ENCODE results near the gene FRYL. TPM values are rescaled to one million over a fixed set of nuclear protein-coding genes. Genes with fewer than 3 reads are reported as not detected.

FRYL gene
- total and polyA plus RNA-seq, 3 experiments from 2014 or later, result 34.9 to 70.3 (median 69.3) TPM

- Mint-ChIP-seq H3K27ac (no peak overlapping the region), H3K9me3 (no peaks in the 10 kb centered on the region), H3K27me3 (peaks cover 12 to 13% of the 10 kb centered on the region in 2 donors), H3K4me3 (no peak overlapping the region), H3K36me3 (peaks cover 0 to under 1% (median 0%) of the 10 kb centered on the region in 3 donors), H3K4me1 (no peaks in the 10 kb centered on the region)
- ChIA-PET CTCF (interaction anchor here (0.8 kb wide), 1 partner anchor 165 kb away, joined by 7 read pairs; no protein-coding TSS in a partner anchor), POLR2A (no interaction called here)
- Histone ChIP-seq H3K4me3 (ENCODE audit: low read length) (no peak overlapping the region), H3K4me1 (ENCODE audit: insufficient read depth, low read length) (no peaks in the 10 kb centered on the region), H3K27ac (ENCODE audit: low read depth, low read length) (no peak overlapping the region), H3K27me3 (ENCODE audit: insufficient read depth, low read length, poor library complexity, severe bottlenecking) (no peaks in the 10 kb centered on the region), H3K36me3 (ENCODE audit: insufficient read depth, low read length) (no peaks in the 10 kb centered on the region), H3K9me3 (ENCODE audit: low read length) (no peaks in the 10 kb centered on the region)
- DNase-seq, result no peak
These were observed 304.3 kb downstream of the FRYL start for GRCh38 chr4:48475770-48476169.

- no peaks in the 10 kb centered on the region for H3K4me1 ChIP-seq (ENCODE audit: insufficient read depth, low read length)
- no peak overlapping the region for H3K27ac Mint-ChIP-seq
- H3K9me3 ChIP-seq (ENCODE audit: low read length), result no peaks in the 10 kb centered on the region
- H3K27me3 Mint-ChIP-seq, result peaks cover 12 to 19% of the 10 kb centered on the region in 2 donors
- POLR2A ChIA-PET, result no interaction called here
- H3K4me3 Mint-ChIP-seq, result no peak overlapping the region
- no peak for DNase-seq
- no peak overlapping the region for H3K27ac ChIP-seq (ENCODE audit: low read depth, low read length)
- no peaks in the 10 kb centered on the region for H3K4me1 Mint-ChIP-seq
- H3K36me3 ChIP-seq (ENCODE audit: insufficient read depth, low read length), result no peaks in the 10 kb centered on the region
- H3K9me3 Mint-ChIP-seq, result no peaks in the 10 kb centered on the region
- H3K27me3 ChIP-seq (ENCODE audit: insufficient read depth, low read length, poor library complexity, severe bottlenecking), result no peaks in the 10 kb centered on the region
- no peaks in the 10 kb centered on the region for H3K36me3 Mint-ChIP-seq
- CTCF ChIA-PET, result no interaction called here
- H3K4me3 ChIP-seq (ENCODE audit: low read length), result no peak overlapping the region
These were observed 307.3 kb downstream of the FRYL start for GRCh38 chr4:48472794-48473193.

- Histone ChIP-seq H3K27ac (ENCODE audit: low read depth, low read length) (no peak overlapping the region), H3K27me3 (ENCODE audit: insufficient read depth, low read length, poor library complexity, severe bottlenecking) (no peaks in the 10 kb centered on the region), H3K4me1 (ENCODE audit: insufficient read depth, low read length) (no peaks in the 10 kb centered on the region), H3K9me3 (ENCODE audit: low read length) (no peaks in the 10 kb centered on the region), H3K4me3 (ENCODE audit: low read length) (no peak overlapping the region), H3K36me3 (ENCODE audit: insufficient read depth, low read length) (no peaks in the 10 kb centered on the region)
- CTCF ChIA-PET, result no interaction called here
- POLR2A ChIA-PET, result no interaction called here
- H3K9me3 Mint-ChIP-seq, result no peaks in the 10 kb centered on the region
- peaks cover 9 to 19% of the 10 kb centered on the region in 2 donors for H3K27me3 Mint-ChIP-seq
- H3K4me3 Mint-ChIP-seq, result no peak overlapping the region
- DNase-seq, result no peak
- H3K36me3 Mint-ChIP-seq, result no peaks in the 10 kb centered on the region
- no peak overlapping the region for H3K27ac Mint-ChIP-seq
- H3K4me1 Mint-ChIP-seq, result no peaks in the 10 kb centered on the region
These were observed 309.5 kb downstream of the FRYL start for GRCh38 chr4:48470570-48470969.

GRCh38 chr4:48470137-48470536 is 309.9 kb downstream of the FRYL start:
- no peak for DNase-seq
- POLR2A ChIA-PET, result no interaction called here
- Histone ChIP-seq H3K36me3 (ENCODE audit: insufficient read depth, low read length) (no peaks in the 10 kb centered on the region), H3K27me3 (ENCODE audit: insufficient read depth, low read length, poor library complexity, severe bottlenecking) (no peaks in the 10 kb centered on the region), H3K4me3 (ENCODE audit: low read length) (no peak overlapping the region), H3K9me3 (ENCODE audit: low read length) (no peaks in the 10 kb centered on the region), H3K4me1 (ENCODE audit: insufficient read depth, low read length) (no peaks in the 10 kb centered on the region), H3K27ac (ENCODE audit: low read depth, low read length) (no peak overlapping the region)
- Mint-ChIP-seq H3K36me3 (no peaks in the 10 kb centered on the region), H3K4me3 (no peak overlapping the region), H3K27me3 (peaks cover 9 to 19% of the 10 kb centered on the region in 2 donors), H3K9me3 (no peaks in the 10 kb centered on the region), H3K27ac (no peak overlapping the region), H3K4me1 (no peaks in the 10 kb centered on the region)
- CTCF ChIA-PET, result no interaction called here

DNA sequence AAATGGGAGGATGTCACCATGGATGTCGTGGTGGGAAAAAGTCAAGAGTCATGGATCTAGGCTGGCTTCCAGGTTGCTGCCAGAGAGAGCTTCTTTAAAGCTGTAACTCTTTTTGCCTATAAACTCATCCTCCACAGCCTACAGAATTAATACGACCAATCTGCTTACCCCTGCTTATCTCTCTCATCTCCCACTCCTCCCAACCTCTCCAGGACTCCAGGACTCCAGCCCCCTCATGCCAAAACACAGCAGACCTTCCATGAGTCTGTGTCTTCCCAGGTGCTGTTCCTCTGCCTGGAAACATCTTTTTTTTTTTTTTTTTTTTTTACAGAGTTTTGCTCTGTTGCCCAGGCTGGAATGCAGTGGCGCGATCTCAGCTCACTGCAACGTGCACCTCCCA is 312.2 kb downstream of the FRYL start:
- H3K27me3 Mint-ChIP-seq, result peaks cover 11 to 17% of the 10 kb centered on the region in 2 donors
- no peaks in the 10 kb centered on the region for H3K9me3 ChIP-seq (ENCODE audit: low read length)
- peaks cover 0 to 5% (median 0%) of the 10 kb centered on the region in 3 donors for H3K36me3 Mint-ChIP-seq
- H3K4me3 Mint-ChIP-seq, result no peak overlapping the region
- DNase-seq, result no peak
- no peak overlapping the region for H3K27ac Mint-ChIP-seq
- no peaks in the 10 kb centered on the region for H3K4me1 Mint-ChIP-seq
- ChIA-PET POLR2A (no interaction called here), CTCF (no interaction called here)
- no peaks in the 10 kb centered on the region for H3K4me1 ChIP-seq (ENCODE audit: insufficient read depth, low read length)
- no peaks in the 10 kb centered on the region for H3K36me3 ChIP-seq (ENCODE audit: insufficient read depth, low read length)
- peaks cover 0 to 6% (median 3%) of the 10 kb centered on the region in 5 donors for H3K9me3 Mint-ChIP-seq
- no peak overlapping the region for H3K27ac ChIP-seq (ENCODE audit: low read depth, low read length)
- H3K27me3 ChIP-seq (ENCODE audit: insufficient read depth, low read length, poor library complexity, severe bottlenecking), result no peaks in the 10 kb centered on the region
- no peak overlapping the region for H3K4me3 ChIP-seq (ENCODE audit: low read length)

- no peak overlapping the region for H3K27ac Mint-ChIP-seq
These were observed 312.6 kb downstream of the FRYL start for GRCh38 chr4:48467442-48467841.

GRCh38 chr4:48462363-48462762 is 317.7 kb downstream of the FRYL start:
- peaks cover 0 to 8% of the 10 kb centered on the region in 2 donors for H3K27me3 Mint-ChIP-seq
- no peak overlapping the region for H3K27ac ChIP-seq (ENCODE audit: low read depth, low read length)
- no peak overlapping the region for H3K4me3 ChIP-seq (ENCODE audit: low read length)
- peaks cover 0 to 5% (median 0%) of the 10 kb centered on the region in 3 donors for H3K36me3 Mint-ChIP-seq
- ChIA-PET POLR2A (no interaction called here), CTCF (no interaction called here)
- no peaks in the 10 kb centered on the region for H3K4me1 ChIP-seq (ENCODE audit: insufficient read depth, low read length)
- no peaks in the 10 kb centered on the region for H3K9me3 ChIP-seq (ENCODE audit: low read length)
- H3K9me3 Mint-ChIP-seq, result peaks cover 0 to 6% (median 3%) of the 10 kb centered on the region in 5 donors
- H3K4me3 Mint-ChIP-seq, result no peak overlapping the region
- no peaks in the 10 kb centered on the region for H3K36me3 ChIP-seq (ENCODE audit: insufficient read depth, low read length)
- H3K27me3 ChIP-seq (ENCODE audit: insufficient read depth, low read length, poor library complexity, severe bottlenecking), result no peaks in the 10 kb centered on the region
- no peak for DNase-seq
- no peaks in the 10 kb centered on the region for H3K4me1 Mint-ChIP-seq
- H3K27ac Mint-ChIP-seq, result no peak overlapping the region

More at GRCh38 chr4:48467442-48467841, 312.6 kb downstream of the FRYL start:
- Mint-ChIP-seq H3K9me3 (peaks cover 0 to 6% (median 3%) of the 10 kb centered on the region in 5 donors), H3K27me3 (peaks cover 11 to 17% of the 10 kb centered on the region in 2 donors), H3K36me3 (peaks cover 0 to 5% (median 0%) of the 10 kb centered on the region in 3 donors), H3K4me1 (no peaks in the 10 kb centered on the region), H3K4me3 (no peak overlapping the region)
- CTCF ChIA-PET, result no interaction called here
- H3K36me3 ChIP-seq (ENCODE audit: insufficient read depth, low read length), result no peaks in the 10 kb centered on the region
- no peaks in the 10 kb centered on the region for H3K4me1 ChIP-seq (ENCODE audit: insufficient read depth, low read length)
- no peak overlapping the region for H3K4me3 ChIP-seq (ENCODE audit: low read length)
- DNase-seq, result no peak
- H3K9me3 ChIP-seq (ENCODE audit: low read length), result no peaks in the 10 kb centered on the region
- no peak overlapping the region for H3K27ac ChIP-seq (ENCODE audit: low read depth, low read length)
- POLR2A ChIA-PET, result no interaction called here
- H3K27me3 ChIP-seq (ENCODE audit: insufficient read depth, low read length, poor library complexity, severe bottlenecking), result no peaks in the 10 kb centered on the region

- H3K9me3 Mint-ChIP-seq, result peaks cover 0 to 6% (median 5%) of the 10 kb centered on the region in 5 donors
- Histone ChIP-seq H3K4me3 (ENCODE audit: low read length) (no peak overlapping the region), H3K9me3 (ENCODE audit: low read length) (no peaks in the 10 kb centered on the region), H3K36me3 (ENCODE audit: insufficient read depth, low read length) (no peaks in the 10 kb centered on the region), H3K27me3 (ENCODE audit: insufficient read depth, low read length, poor library complexity, severe bottlenecking) (no peaks in the 10 kb centered on the region), H3K27ac (ENCODE audit: low read depth, low read length) (no peak overlapping the region), H3K4me1 (ENCODE audit: insufficient read depth, low read length) (no peaks in the 10 kb centered on the region)
- no peaks in the 10 kb centered on the region for H3K4me1 Mint-ChIP-seq
- ChIA-PET CTCF (no interaction called here), POLR2A (no interaction called here)
- no peak overlapping the region for H3K4me3 Mint-ChIP-seq
- H3K36me3 Mint-ChIP-seq, result peaks cover 0 to 5% (median 0%) of the 10 kb centered on the region in 3 donors
- H3K27ac Mint-ChIP-seq, result no peak overlapping the region
- peaks cover 0 to 8% of the 10 kb centered on the region in 2 donors for H3K27me3 Mint-ChIP-seq
- DNase-seq, result no peak
These were observed 319.1 kb downstream of the FRYL start for GRCh38 chr4:48461000-48461399.

GRCh38 chr4:48454591-48454990 is 325.5 kb downstream of the FRYL start:
- no peaks in the 10 kb centered on the region for H3K9me3 ChIP-seq (ENCODE audit: low read length)
- no peaks in the 10 kb centered on the region for H3K36me3 ChIP-seq (ENCODE audit: insufficient read depth, low read length)
- Mint-ChIP-seq H3K4me3 (no peak overlapping the region), H3K27ac (no peak overlapping the region), H3K9me3 (peaks cover 0 to 5% (median 0%) of the 10 kb centered on the region in 5 donors), H3K27me3 (peaks cover 0 to 21% of the 10 kb centered on the region in 2 donors), H3K36me3 (peaks cover 0 to 1% (median 0%) of the 10 kb centered on the region in 3 donors), H3K4me1 (no peaks in the 10 kb centered on the region)
- no peaks in the 10 kb centered on the region for H3K4me1 ChIP-seq (ENCODE audit: insufficient read depth, low read length)
- no peak overlapping the region for H3K27ac ChIP-seq (ENCODE audit: low read depth, low read length)
- ChIA-PET POLR2A (no interaction called here), CTCF (no interaction called here)
- no peaks in the 10 kb centered on the region for H3K27me3 ChIP-seq (ENCODE audit: insufficient read depth, low read length, poor library complexity, severe bottlenecking)
- DNase-seq, result no peak
- no peak overlapping the region for H3K4me3 ChIP-seq (ENCODE audit: low read length)

Data from CD8-positive, alpha-beta memory T cell (primary cell).